ENCODE data around the gene CALML3. TPM values are rescaled to one million over a fixed set of nuclear protein-coding genes. Genes with fewer than 3 reads are reported as not detected.
A peak's percentile ranks its signal among the peaks of the same experiment; 100 is the strongest.

CALML3 gene
- total and polyA plus RNA-seq, 7 donors = 0.03 TPM; not detected in 6

- Histone ChIP-seq H3K36me3 (ENCODE audit: insufficient read depth in 1 of 2, low read depth in 1 of 2) (no peaks in the 10 kb centered on the region), H3K9me3 (no peaks in the 10 kb centered on the region), H3K4me1 (no peaks in the 10 kb centered on the region), H3K27ac (no peak overlapping the region), H3K27me3 (ENCODE audit: insufficient read depth in 3 of 3, low read length in 2 of 3) (no peaks in the 10 kb centered on the region), H3K4me3 (no peak overlapping the region)
- ATAC-seq (no peak), DNase-seq (peak in 1 of 2 donors; percentile 41)
- WGBS, 3 donors = 52 to 66% (median 58%) methylated on average over 23 of the region's 23 CpGs
- intact Hi-C loops (cut with DNase I) = no loop called here
- TF ChIP-seq CTCF (IDR thresholded peaks at IDR 0.05) = no peak
Observed at GRCh38 chr10:5565671-5566581, 41.2 kb downstream of the CALML3 start.

DNA sequence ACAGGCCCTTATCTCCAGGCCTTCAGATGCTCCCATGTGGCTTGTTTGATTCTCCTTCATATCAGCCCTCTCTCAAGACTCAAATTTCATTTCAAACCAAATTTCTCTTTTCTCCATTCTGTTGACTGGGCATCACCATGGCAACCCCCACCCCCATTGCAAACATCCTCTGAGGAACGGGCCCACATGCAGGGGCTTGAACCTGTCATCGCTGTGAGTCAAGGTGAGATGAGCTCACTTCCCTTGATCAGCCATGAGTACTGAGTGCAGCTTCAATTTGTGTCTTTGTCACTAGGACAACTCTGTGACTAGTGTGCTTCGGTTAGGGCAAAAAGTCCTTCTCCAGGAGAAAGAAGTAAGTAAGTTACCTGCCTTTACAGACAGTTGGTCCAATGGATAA, 41.9 kb downstream of the CALML3 start:
- Histone ChIP-seq H3K27ac (no peak overlapping the region), H3K27me3 (ENCODE audit: insufficient read depth in 3 of 3, low read length in 2 of 3) (no peaks in the 10 kb centered on the region), H3K4me3 (no peak overlapping the region), H3K36me3 (ENCODE audit: insufficient read depth in 1 of 2, low read depth in 1 of 2) (no peaks in the 10 kb centered on the region), H3K4me1 (no peaks in the 10 kb centered on the region), H3K9me3 (no peaks in the 10 kb centered on the region)
- 89 to 95% (median 92%) methylated on average over 3 of the region's 3 CpGs for WGBS, 3 donors
- ATAC-seq (no peak), DNase-seq (no peak)
- TF ChIP-seq CTCF (IDR thresholded peaks at IDR 0.05) = no peak
- intact Hi-C loops (cut with DNase I) = no loop called here

DNA sequence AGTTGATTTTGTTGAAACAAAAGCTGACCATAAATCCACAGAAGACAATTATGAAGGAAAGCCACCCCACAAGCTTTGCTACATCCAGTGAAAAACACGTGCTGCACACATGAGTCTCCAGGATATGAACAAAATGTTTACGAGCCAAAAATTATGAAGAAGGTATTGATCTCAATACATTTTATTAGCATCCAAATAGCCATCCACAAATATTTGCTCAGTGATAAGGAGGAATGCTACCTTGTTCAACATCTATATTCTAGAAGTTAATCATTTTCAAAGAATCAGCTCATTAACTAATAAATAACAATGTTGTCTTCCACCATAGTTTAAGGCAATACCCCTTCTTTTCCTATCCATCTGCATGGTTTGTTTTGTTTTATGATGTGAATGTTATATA, 42.7 kb downstream of the CALML3 start:
- Histone ChIP-seq H3K4me1 (no peaks in the 10 kb centered on the region), H3K4me3 (no peak overlapping the region), H3K27me3 (ENCODE audit: insufficient read depth in 3 of 3, low read length in 2 of 3) (no peaks in the 10 kb centered on the region), H3K27ac (no peak overlapping the region), H3K36me3 (ENCODE audit: insufficient read depth in 1 of 2, low read depth in 1 of 2) (no peaks in the 10 kb centered on the region), H3K9me3 (no peaks in the 10 kb centered on the region)
- DNase-seq (no peak), ATAC-seq (no peak)
- no peak for TF ChIP-seq CTCF (IDR thresholded peaks at IDR 0.05)
- 96 to 99% (median 96%) methylated on average over 2 of the region's 2 CpGs for WGBS, 3 donors
- intact Hi-C loops (cut with DNase I) = no loop called here

DNA sequence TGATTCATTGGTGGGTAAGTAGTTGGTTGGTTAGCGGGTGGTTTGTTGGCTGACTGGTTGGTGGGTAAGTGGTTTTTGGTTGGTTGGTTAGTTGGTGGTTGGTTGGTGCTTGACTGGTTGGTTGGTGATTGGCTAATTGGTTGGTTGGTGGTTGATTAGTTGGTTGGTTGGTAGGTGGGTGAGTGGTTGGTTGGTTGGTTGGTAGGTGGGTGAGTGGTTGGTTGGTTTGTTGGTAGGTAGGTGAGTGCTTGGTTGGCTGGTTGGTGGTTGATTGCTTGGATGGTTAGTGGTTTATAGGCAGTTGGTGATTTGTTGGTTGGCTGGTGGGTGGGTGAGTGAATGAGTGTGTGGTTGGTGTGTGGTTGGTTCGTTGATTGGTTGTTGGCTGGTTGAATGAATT, 44.2 kb downstream of the CALML3 start:
- intact Hi-C loops (cut with DNase I) = no loop called here
- Histone ChIP-seq H3K9me3 (no peaks in the 10 kb centered on the region), H3K27me3 (ENCODE audit: insufficient read depth in 3 of 3, low read length in 2 of 3) (no peaks in the 10 kb centered on the region), H3K36me3 (ENCODE audit: insufficient read depth in 1 of 2, low read depth in 1 of 2) (no peaks in the 10 kb centered on the region), H3K4me3 (no peak overlapping the region), H3K4me1 (peaks cover 6% of the 10 kb centered on the region), H3K27ac (no peak overlapping the region)
- TF ChIP-seq CTCF (IDR thresholded peaks at IDR 0.05) = no peak
- 90 to 100% (median 97%) methylated on average over 2 of the region's 2 CpGs for WGBS, 3 donors
- ATAC-seq (no peak), DNase-seq (no peak)
